Osteoblast (primary cell): ENCODE measurements around the gene RBMX. TPM values are rescaled to one million over a fixed set of nuclear protein-coding genes. Genes with fewer than 3 reads are reported as not detected.
"Not testable (repeated sequence)": the region's sequence is repeated elsewhere in the genome, so short reads cannot be mapped to it uniquely, and the experiment has no call there.

ENCODE experiments used
- DNase-seq: peaks from one replicate; pipeline ENCODE4 v3.0.0; 2011; ENCODE audit warnings: low spot score, mixed read lengths; ENCODE audit not compliant: insufficient read length; ENCODE audit errors: missing footprints
- H2AFZ ChIP-seq: 2 replicates; pipeline ENCODE4 v1.6.0; 2011; ENCODE audit warnings: mild to moderate bottlenecking, low read length
- H3K27ac ChIP-seq: 2 replicates; pipeline ENCODE4 v1.5.1; 2011; ENCODE audit warnings: mild to moderate bottlenecking, low read depth, low read length, moderate library complexity
- H3K27me3 ChIP-seq: 2 replicates; pipeline ENCODE4 v1.6.0; 2012; ENCODE audit warnings: mild to moderate bottlenecking, control low read depth, inconsistent platforms, low read length, moderate library complexity; ENCODE audit not compliant: insufficient read depth
- H3K36me3 ChIP-seq: 2 replicates; pipeline ENCODE4 v1.5.1; 2011; ENCODE audit warnings: mild to moderate bottlenecking, low read length, control low read depth, moderate library complexity; ENCODE audit not compliant: insufficient read depth
- H3K4me1 ChIP-seq: 2 replicates; pipeline ENCODE4 v1.5.1; 2011; ENCODE audit warnings: mild to moderate bottlenecking, low read length, control low read depth, moderate library complexity; ENCODE audit not compliant: insufficient read depth
- H3K4me2 ChIP-seq: 2 replicates; pipeline ENCODE4 v1.6.0; 2011; ENCODE audit warnings: mild to moderate bottlenecking, low read length; ENCODE audit not compliant: insufficient read depth
- H3K4me3 ChIP-seq: fragments of 200-600 bp; sonication (generic); 3 replicates; pipeline ENCODE4 v1.5.1; 2012; ENCODE audit warnings: mild to moderate bottlenecking, low read length, inconsistent platforms; ENCODE audit not compliant: insufficient read depth
- H3K79me2 ChIP-seq: 2 replicates; pipeline ENCODE4 v1.6.0; 2012; ENCODE audit warnings: mild to moderate bottlenecking, low read length, control low read depth, inconsistent platforms; ENCODE audit not compliant: insufficient read depth
- H3K9me3 ChIP-seq: 2 replicates; pipeline ENCODE4 v1.5.1; 2011; ENCODE audit warnings: low read depth, low read length, control low read depth
- H4K20me1 ChIP-seq: 2 replicates; pipeline ENCODE4 v1.6.0; 2012; ENCODE audit warnings: mild to moderate bottlenecking, low read length, control low read depth; ENCODE audit not compliant: insufficient read depth
- CTCF ChIP-seq: IDR thresholded peaks from 2 replicates; pipeline ENCODE4 v1.5.1; 2011; ENCODE audit warnings: mild to moderate bottlenecking, low read depth, low read length, moderate library complexity; ENCODE audit errors: extremely low read depth
- total RNA-seq: library from RNA; depleted of rRNA; stranded (reverse); fragments of >200 nt; gene quantifications from 2 replicates; pipeline ENCODE4 v1.2.3, GENCODE V29; 2012

Gene RBMX
- total RNA-seq, 1 donor, result 202 TPM

- Histone ChIP-seq H3K27me3 (no peaks in the 10 kb centered on the region), H3K27ac (no peak overlapping the region), H3K79me2 (no peaks in the 10 kb centered on the region), H3K4me3 (no peak overlapping the region), H3K4me2 (no peak overlapping the region), H3K9me3 (no peaks in the 10 kb centered on the region), H3K36me3 (no peaks in the 10 kb centered on the region), H3K4me1 (no peaks in the 10 kb centered on the region), H2AFZ (no peak overlapping the region), H4K20me1 (no peaks in the 10 kb centered on the region)
- no peak for DNase-seq
- no peak for TF ChIP-seq CTCF
Observed at GRCh38 chrX:136896121-136896914, 15.8 kb upstream of the RBMX start.

- Histone ChIP-seq H3K79me2 (no peaks in the 10 kb centered on the region), H3K9me3 (no peaks in the 10 kb centered on the region)
Observed at GRCh38 chrX:136892412-136892811, 11.9 kb upstream of the RBMX start.

GRCh38 chrX:136890596-136890995, 10.1 kb upstream of the RBMX start:
- not testable (repeated sequence) for H3K27ac ChIP-seq, H3K27me3 ChIP-seq, H2AFZ ChIP-seq, H3K36me3 ChIP-seq, H3K79me2 ChIP-seq, H4K20me1 ChIP-seq, H3K4me2 ChIP-seq, H3K9me3 ChIP-seq, H3K4me1 ChIP-seq, H3K4me3 ChIP-seq, DNase-seq

More at GRCh38 chrX:136892412-136892811, 11.9 kb upstream of the RBMX start:
- no peak for TF ChIP-seq CTCF
- H3K36me3 ChIP-seq, result no peaks in the 10 kb centered on the region
- no peak overlapping the region for H2AFZ ChIP-seq
- H3K27ac ChIP-seq, result no peak overlapping the region
- no peak for DNase-seq
- no peaks in the 10 kb centered on the region for H3K27me3 ChIP-seq
- no peak overlapping the region for H3K4me2 ChIP-seq
- H3K4me3 ChIP-seq, result no peak overlapping the region
- no peaks in the 10 kb centered on the region for H3K4me1 ChIP-seq
- H4K20me1 ChIP-seq, result no peaks in the 10 kb centered on the region

DNA sequence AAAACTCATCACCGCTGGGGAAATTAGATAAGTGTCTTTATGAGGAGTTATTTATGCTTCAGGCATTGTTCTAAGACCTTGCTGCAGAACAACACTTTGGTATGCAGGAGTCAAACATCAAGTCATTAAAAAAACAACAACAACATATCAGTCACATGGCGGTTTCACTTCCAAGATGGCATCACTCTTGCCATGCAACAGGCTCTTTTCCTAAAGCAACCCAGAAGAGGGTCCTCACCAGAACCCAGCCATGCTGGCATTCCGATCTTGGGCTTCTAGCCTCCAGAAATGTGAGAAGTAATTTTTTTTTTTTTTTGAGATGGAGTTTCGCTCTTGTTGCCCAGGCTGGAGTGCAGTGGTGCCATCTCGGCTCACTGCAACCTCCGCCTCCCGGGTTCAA, 8.7 kb upstream of the RBMX start:
- Histone ChIP-seq H2AFZ (no peak overlapping the region), H3K9me3 (no peaks in the 10 kb centered on the region), H3K4me3 (no peak overlapping the region), H3K27me3 (no peaks in the 10 kb centered on the region), H3K79me2 (no peaks in the 10 kb centered on the region), H3K36me3 (no peaks in the 10 kb centered on the region), H3K27ac (no peak overlapping the region), H3K4me2 (no peak overlapping the region), H3K4me1 (no peaks in the 10 kb centered on the region), H4K20me1 (no peaks in the 10 kb centered on the region)
- no peak for DNase-seq
- no peak for TF ChIP-seq CTCF
